Keratinocyte (primary cell): ENCODE results near the gene GPAM. TPM values are rescaled to one million over a fixed set of nuclear protein-coding genes. Genes with fewer than 3 reads are reported as not detected.

ENCODE experiments used
- DNase-seq: peaks from one replicate; pipeline ENCODE4 v3.0.0-alpha.2; 2011; ENCODE audit warnings: low read depth, missing footprints, low spot score
- FAIRE-seq: peaks from 2 replicates; lab custom pipeline; 2011; peaks lifted over from hg19 to GRCh38; lab: Jason Lieb, UNC
- H2AFZ ChIP-seq: 2 replicates; pipeline ENCODE4 v1.6.0; 2012; ENCODE audit warnings: low read length, control low read depth, inconsistent platforms; ENCODE audit not compliant: control insufficient read depth
- H3K27ac ChIP-seq: 2 replicates; pipeline ENCODE4 v1.5.1; 2011; ENCODE audit warnings: low read length; ENCODE audit not compliant: control insufficient read depth, insufficient read depth
- H3K27me3 ChIP-seq: 3 replicates; pipeline ENCODE4 v1.6.0; 2011; ENCODE audit warnings: low read length; ENCODE audit not compliant: control insufficient read depth, insufficient read depth; ENCODE audit errors: extremely low read depth
- H3K36me3 ChIP-seq, 2 experiments: 2 replicates in 1 of 2; 3 replicates in 1 of 2; pipeline ENCODE4 v1.5.1; 2011; ENCODE audit warnings: low read length in 2 of 2, mild to moderate bottlenecking in 1 of 2; ENCODE audit not compliant: control insufficient read depth in 2 of 2, insufficient read depth in 2 of 2; ENCODE audit errors: extremely low read depth in 1 of 2
- H3K4me1 ChIP-seq: 3 replicates; pipeline ENCODE4 v1.5.1; 2011; ENCODE audit warnings: low read length; ENCODE audit not compliant: control insufficient read depth, insufficient read depth; ENCODE audit errors: extremely low read depth
- H3K4me2 ChIP-seq: 3 replicates; pipeline ENCODE4 v1.6.0; 2011; ENCODE audit warnings: low read depth, low read length; ENCODE audit not compliant: control insufficient read depth, insufficient read depth; ENCODE audit errors: extremely low read depth
- H3K4me3 ChIP-seq, 3 experiments: fragments of 200-600 bp in 1 of 3; sonication (generic) in 1 of 3; 2 replicates in 2 of 3; 3 replicates in 1 of 3; pipeline ENCODE4 v1.5.1; 2011 to 2016; ENCODE audit warnings: low read length in 3 of 3, mild to moderate bottlenecking in 3 of 3, control low read depth in 2 of 3, inconsistent platforms in 1 of 3, low read depth in 1 of 3, mixed read lengths in 1 of 3, mixed run types in 1 of 3, moderate library complexity in 1 of 3; ENCODE audit not compliant: control insufficient read depth in 2 of 3, insufficient read depth in 2 of 3; ENCODE audit errors: extremely low read depth in 1 of 3
- H3K79me2 ChIP-seq: 2 replicates; pipeline ENCODE4 v1.6.0; 2012; ENCODE audit warnings: low read length; ENCODE audit not compliant: control insufficient read depth, insufficient read depth
- H3K9ac ChIP-seq: 3 replicates; pipeline ENCODE4 v1.6.0; 2011; ENCODE audit warnings: low read length; ENCODE audit not compliant: control insufficient read depth, insufficient read depth; ENCODE audit errors: extremely low read depth
- H3K9me1 ChIP-seq: 3 replicates; pipeline ENCODE4 v1.6.0; 2011; ENCODE audit warnings: low read length; ENCODE audit not compliant: control insufficient read depth, insufficient read depth; ENCODE audit errors: extremely low read depth
- H3K9me3 ChIP-seq: 2 replicates; pipeline ENCODE4 v1.5.1; 2012; ENCODE audit warnings: low read depth, low read length; ENCODE audit not compliant: control insufficient read depth
- H4K20me1 ChIP-seq: 3 replicates; pipeline ENCODE4 v1.6.0; 2011; ENCODE audit warnings: low read length; ENCODE audit not compliant: control insufficient read depth, insufficient read depth; ENCODE audit errors: extremely low read depth
- EZH2 ChIP-seq: IDR thresholded peaks from one replicate; pipeline ENCODE4 v1.6.1; 2012; ENCODE audit warnings: inconsistent platforms, mild to moderate bottlenecking, low read length, moderate library complexity
- dilution Hi-C: fragments of 300-500 bp; cut with MboI; formaldehyde crosslinking; loops from one replicate; pipeline ENCODE4 v1.7.0; 2020; ENCODE audit warnings: low sequenced_read_pairs; ENCODE audit not compliant: extremely low pct_ligation_motif_present
- polyA plus RNA-seq, 5 experiments: library from polyadenylated mRNA; depleted of rRNA in 3 of 5; stranded (reverse) in 3 of 5; stranded (forward) in 1 of 5; unstranded in 1 of 5; fragments of >200 nt; gene quantifications; 1 replicate in 1 of 5; 2 replicates in 3 of 5; 3 replicates in 1 of 5; pipeline versions ENCODE4 v1.2.1 to v1.2.3, GENCODE V29; 2011 to 2012; ENCODE audit warnings: missing spikeins in 2 of 5, low read depth in 1 of 5, low replicate concordance in 1 of 5
- TF ChIP-seq, protein P1 (sequence below), 3 experiments: IDR thresholded peaks in 1 of 3; conservative IDR thresholded peaks in 1 of 3; optimal IDR thresholded peaks in 1 of 3; 2 replicates in 2 of 3; 3 replicates in 1 of 3; pipeline versions ENCODE3 to v1.5.1; 2011; ENCODE audit warnings: low read length in 3 of 3, mild to moderate bottlenecking in 3 of 3, moderate library complexity in 2 of 3, control low read depth in 1 of 3, inconsistent platforms in 1 of 3; ENCODE audit not compliant: insufficient read depth in 2 of 3; ENCODE audit errors: extremely low read depth in 1 of 3

The GPAM gene
- polyA plus RNA-seq, 1 donor (not counting 4 experiments of a cell fraction or from before 2014, with no cell fraction given): 7.4 TPM

DNA sequence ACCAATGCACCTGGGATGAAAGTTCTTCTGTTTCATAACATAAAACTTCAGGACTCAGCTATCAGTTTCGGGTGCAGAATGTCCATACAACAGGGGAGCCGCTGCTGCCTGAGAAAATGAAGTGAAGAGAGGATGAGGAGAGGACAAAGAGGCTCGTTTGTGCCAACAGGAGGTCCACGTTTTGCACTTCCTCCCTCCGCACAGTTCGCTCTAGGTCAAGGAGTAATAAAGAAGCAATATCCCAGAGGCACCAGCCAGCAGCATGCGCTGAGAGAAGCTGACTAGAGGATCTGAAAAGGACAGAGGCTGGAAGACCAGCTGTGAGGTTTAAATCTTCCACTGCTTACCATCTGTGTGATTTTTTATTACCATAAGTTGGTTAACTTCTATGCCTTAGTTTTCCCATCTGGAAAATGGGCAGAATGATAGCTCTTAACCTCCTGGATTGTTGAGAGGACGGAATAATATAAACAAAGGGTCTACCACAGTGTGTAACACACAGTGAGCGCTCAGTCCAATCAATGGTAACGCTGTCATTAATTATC lies 709 bp downstream of the GPAM start:
- Histone ChIP-seq H3K9ac (peak overlapping the region; percentile 89), H3K9me1 (no peaks in the 10 kb centered on the region), H3K9me3 (no peaks in the 10 kb centered on the region), H3K4me3 (peak overlapping the region; percentile 70 to 97 (median 82)), H3K79me2 (peaks cover 2% of the 10 kb centered on the region), H3K27me3 (no peaks in the 10 kb centered on the region), H3K36me3 (peaks cover 0 to 2% of the 10 kb centered on the region in 2 experiments), H3K4me1 (peaks cover 6% of the 10 kb centered on the region), H3K4me2 (peak overlapping the region; percentile 89), H4K20me1 (no peaks in the 10 kb centered on the region), H3K27ac (peak overlapping the region; percentile 61), H2AFZ (peak overlapping the region; percentile 98)
- peak; percentile 41 for FAIRE-seq
- no peak for TF ChIP-seq EZH2
- TF ChIP-seq, protein P1, sequence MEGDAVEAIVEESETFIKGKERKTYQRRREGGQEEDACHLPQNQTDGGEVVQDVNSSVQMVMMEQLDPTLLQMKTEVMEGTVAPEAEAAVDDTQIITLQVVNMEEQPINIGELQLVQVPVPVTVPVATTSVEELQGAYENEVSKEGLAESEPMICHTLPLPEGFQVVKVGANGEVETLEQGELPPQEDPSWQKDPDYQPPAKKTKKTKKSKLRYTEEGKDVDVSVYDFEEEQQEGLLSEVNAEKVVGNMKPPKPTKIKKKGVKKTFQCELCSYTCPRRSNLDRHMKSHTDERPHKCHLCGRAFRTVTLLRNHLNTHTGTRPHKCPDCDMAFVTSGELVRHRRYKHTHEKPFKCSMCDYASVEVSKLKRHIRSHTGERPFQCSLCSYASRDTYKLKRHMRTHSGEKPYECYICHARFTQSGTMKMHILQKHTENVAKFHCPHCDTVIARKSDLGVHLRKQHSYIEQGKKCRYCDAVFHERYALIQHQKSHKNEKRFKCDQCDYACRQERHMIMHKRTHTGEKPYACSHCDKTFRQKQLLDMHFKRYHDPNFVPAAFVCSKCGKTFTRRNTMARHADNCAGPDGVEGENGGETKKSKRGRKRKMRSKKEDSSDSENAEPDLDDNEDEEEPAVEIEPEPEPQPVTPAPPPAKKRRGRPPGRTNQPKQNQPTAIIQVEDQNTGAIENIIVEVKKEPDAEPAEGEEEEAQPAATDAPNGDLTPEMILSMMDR (optimal IDR thresholded peaks at IDR 0.05 in 1 of 3, IDR thresholded peaks at IDR 0.05 in 1 of 3, conservative IDR thresholded peaks at IDR 0.05 in 1 of 3; ENCODE audit: extremely low read depth in 1 of 3, insufficient read depth in 2 of 3, low read length in 3 of 3): no peak
- dilution Hi-C loops: no loop called here
- no peak for DNase-seq

- TF ChIP-seq, protein P1 (optimal IDR thresholded peaks at IDR 0.05 in 1 of 3, IDR thresholded peaks at IDR 0.05 in 1 of 3, conservative IDR thresholded peaks at IDR 0.05 in 1 of 3; ENCODE audit: extremely low read depth in 1 of 3, insufficient read depth in 2 of 3, low read length in 3 of 3): no peak
- no peak for TF ChIP-seq EZH2
- Histone ChIP-seq H3K36me3 (peaks cover 0 to 12% of the 10 kb centered on the region in 2 experiments), H3K79me2 (no peaks in the 10 kb centered on the region), H3K9me3 (no peaks in the 10 kb centered on the region), H3K4me1 (no peaks in the 10 kb centered on the region), H2AFZ (no peak overlapping the region), H3K27me3 (no peaks in the 10 kb centered on the region), H3K4me2 (no peak overlapping the region), H3K9me1 (no peaks in the 10 kb centered on the region), H3K4me3 (no peak overlapping the region), H3K9ac (no peak overlapping the region), H4K20me1 (no peaks in the 10 kb centered on the region), H3K27ac (no peak overlapping the region)
- no peak for FAIRE-seq
- dilution Hi-C loops: no loop called here
- DNase-seq: no peak
Observed at GRCh38 chr10:112177247-112177646, 6.3 kb downstream of the GPAM start.
